Activated T-cell treated with anti-CD3 and anti-CD28 coated beads, Interleukin-2, amount 50 U/mL, for 72 hours (primary cell): Measurements from ENCODE around the gene VPS37C. TPM values are rescaled to one million over a fixed set of nuclear protein-coding genes. Genes with fewer than 3 reads are reported as not detected.
A peak's percentile ranks its signal among the peaks of the same experiment; 100 is the strongest.
"Not testable (repeated sequence)": the region's sequence is repeated elsewhere in the genome, so short reads cannot be mapped to it uniquely, and the experiment has no call there.

ENCODE experiments used
- ATAC-seq, 2 donors: fragments of 150-1000 bp; cut with Tn5 transposase; replicated peaks in 1 of 2; 2 replicates each; pipeline ENCODE4 v1.10.0; 2021; ENCODE audit warnings: moderate library complexity in 2 of 2, mild to moderate bottlenecking in 1 of 2
- DNase-seq, 2 donors: peaks; one replicate each; pipeline ENCODE4 v3.0.0; 2021 to 2022; ENCODE audit warnings: mixed read lengths in 1 of 2
- H3K27ac Mint-ChIP-seq: one replicate; pipeline ENCODE4 v1.8.0; 2022; ENCODE audit warnings: mild to moderate bottlenecking, moderate library complexity, mixed read lengths
- H3K27me3 Mint-ChIP-seq: one replicate; pipeline ENCODE4 v1.8.0; 2022; ENCODE audit warnings: low read depth, mixed read lengths
- H3K36me3 Mint-ChIP-seq, 2 donors: one replicate each; pipeline ENCODE4 v1.8.0; 2022; ENCODE audit warnings: mixed read lengths in 2 of 2, mild to moderate bottlenecking in 1 of 2; ENCODE audit not compliant: insufficient read depth in 2 of 2
- H3K4me1 Mint-ChIP-seq: one replicate; pipeline ENCODE4 v1.8.0; 2022; ENCODE audit warnings: low read depth, mixed read lengths
- H3K4me3 Mint-ChIP-seq, 2 donors: one replicate each; pipeline ENCODE4 v1.8.0; 2022; ENCODE audit warnings: mild to moderate bottlenecking in 2 of 2, mixed read lengths in 2 of 2, moderate library complexity in 2 of 2
- H3K9me3 Mint-ChIP-seq, 2 donors: one replicate each; pipeline ENCODE4 v1.8.0; 2022; ENCODE audit warnings: mixed read lengths in 2 of 2
- total RNA-seq, 2 donors: library from RNA; stranded (reverse); gene quantifications; one replicate each; pipeline ENCODE4 v1.2.3, GENCODE V29; 2022

The VPS37C gene
- total RNA-seq, 2 donors from 2014 or later: 13.0 to 14.9 TPM

DNA sequence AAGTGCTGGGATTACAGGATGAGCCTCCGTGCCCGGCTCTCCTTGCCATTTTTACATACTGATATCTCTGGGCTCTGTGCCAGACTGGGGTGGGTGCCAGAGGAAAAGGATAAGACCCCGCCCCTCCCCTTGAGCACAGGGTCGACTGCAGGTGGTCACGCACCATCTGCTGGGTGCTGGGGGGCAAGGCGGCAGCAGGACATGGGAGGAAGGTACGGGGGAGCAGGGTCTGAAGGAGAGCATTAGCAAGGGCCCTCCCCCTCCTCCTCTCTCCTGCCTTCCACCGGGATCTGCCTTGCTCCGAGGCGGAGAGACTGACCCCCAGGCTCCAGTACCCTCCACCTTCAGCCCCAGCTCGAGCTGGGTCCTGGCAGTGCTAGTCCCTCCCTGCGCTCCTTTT is 32.4 kb upstream of the VPS37C start:
- no peak for DNase-seq
- H3K9me3 Mint-ChIP-seq: no peaks in the 10 kb centered on the region
- no peak overlapping the region for H3K4me3 Mint-ChIP-seq
- no peak overlapping the region for H3K27ac Mint-ChIP-seq
- no peaks in the 10 kb centered on the region for H3K36me3 Mint-ChIP-seq
- H3K27me3 Mint-ChIP-seq: peaks cover 28% of the 10 kb centered on the region
- no peak for ATAC-seq
- no peaks in the 10 kb centered on the region for H3K4me1 Mint-ChIP-seq

DNA sequence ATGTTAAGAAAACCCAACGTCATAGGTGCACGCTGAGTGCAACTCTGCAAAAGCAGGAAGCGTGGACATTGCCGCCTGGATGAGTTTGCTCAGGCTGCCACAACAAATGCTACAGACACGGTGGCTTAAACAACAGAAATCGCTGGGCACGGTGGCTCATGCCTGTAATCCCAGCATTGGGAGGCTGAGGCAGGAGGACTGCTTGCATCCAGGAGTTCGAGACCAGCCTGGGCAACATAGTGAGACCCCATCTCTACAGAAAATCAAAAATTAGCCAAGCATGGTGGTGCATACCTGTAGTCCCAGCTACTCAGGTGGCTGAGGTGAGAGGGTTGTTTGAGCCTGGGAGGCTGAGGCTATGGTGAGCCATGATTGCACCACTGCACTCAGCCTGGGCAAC is 28.7 kb upstream of the VPS37C start:
- no peak for DNase-seq
- H3K27ac Mint-ChIP-seq: no peak overlapping the region
- H3K4me3 Mint-ChIP-seq: no peak overlapping the region
- no peak for ATAC-seq
- H3K27me3 Mint-ChIP-seq: peaks cover 18% of the 10 kb centered on the region
- no peaks in the 10 kb centered on the region for H3K9me3 Mint-ChIP-seq
- no peaks in the 10 kb centered on the region for H3K36me3 Mint-ChIP-seq
- peaks cover 6% of the 10 kb centered on the region for H3K4me1 Mint-ChIP-seq

DNA sequence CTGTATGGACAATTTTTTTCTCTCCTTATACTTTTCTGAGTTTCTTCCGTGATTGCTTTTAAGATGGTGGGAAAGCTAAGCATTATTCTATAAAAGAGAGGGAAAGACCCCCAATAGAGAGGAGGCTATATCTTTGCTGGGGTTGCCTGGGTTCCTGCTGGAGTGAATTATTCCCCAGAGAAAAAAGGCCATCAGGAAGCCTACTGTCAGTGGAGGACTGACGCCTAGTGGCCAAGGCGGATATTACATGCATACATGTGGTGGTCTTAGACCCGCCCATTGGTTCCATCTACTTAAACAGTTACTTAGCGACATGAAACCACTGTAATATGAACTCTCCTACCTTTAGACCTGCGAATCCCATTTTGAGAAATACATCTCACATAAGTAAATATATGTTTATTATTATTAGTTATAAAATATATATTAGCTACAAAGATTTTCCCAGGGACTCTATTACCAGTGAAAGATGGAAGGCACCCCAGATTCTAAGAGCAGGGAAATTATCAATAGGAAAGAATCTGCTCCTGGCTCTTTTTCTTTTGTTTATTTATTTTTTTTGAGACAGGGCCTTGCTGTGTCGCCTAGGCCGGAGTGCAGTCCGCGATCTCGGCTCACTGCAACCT is 26.4 kb upstream of the VPS37C start:
- Mint-ChIP-seq H3K9me3 (no peaks in the 10 kb centered on the region), H3K4me1 (peaks cover 6% of the 10 kb centered on the region), H3K27ac (peak overlapping the region; percentile 73), H3K36me3 (no peaks in the 10 kb centered on the region), H3K4me3 (no peak overlapping the region), H3K27me3 (peaks cover 14% of the 10 kb centered on the region)
- ATAC-seq (peak; percentile 75 to 79), DNase-seq (peak; percentile 81 to 82)

DNA sequence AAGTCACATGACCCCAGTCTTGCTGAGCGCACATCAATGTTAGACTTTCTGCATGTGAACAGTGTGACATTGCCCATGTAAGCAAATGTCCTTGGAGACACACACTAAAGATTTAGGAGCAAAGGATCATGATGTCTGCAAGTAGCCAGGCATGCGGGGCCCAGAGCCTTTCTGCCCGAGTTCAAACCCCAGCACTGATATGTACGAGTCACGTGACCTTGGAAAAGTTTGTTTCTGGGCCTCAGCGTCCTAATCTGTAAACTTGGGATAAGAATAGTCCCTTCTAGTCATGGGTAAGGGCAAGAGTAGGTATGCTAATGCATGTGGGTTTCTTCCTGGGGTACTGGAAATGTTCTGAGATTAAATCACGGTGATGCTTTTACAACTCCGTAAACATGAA is 25.3 kb upstream of the VPS37C start:
- DNase-seq (no peak), ATAC-seq (no peak)
- no peak overlapping the region for H3K4me3 Mint-ChIP-seq
- H3K27me3 Mint-ChIP-seq: peaks cover 11% of the 10 kb centered on the region
- no peak overlapping the region for H3K27ac Mint-ChIP-seq
- H3K36me3 Mint-ChIP-seq: no peaks in the 10 kb centered on the region
- H3K9me3 Mint-ChIP-seq: no peaks in the 10 kb centered on the region
- H3K4me1 Mint-ChIP-seq: peaks cover 6% of the 10 kb centered on the region

DNA sequence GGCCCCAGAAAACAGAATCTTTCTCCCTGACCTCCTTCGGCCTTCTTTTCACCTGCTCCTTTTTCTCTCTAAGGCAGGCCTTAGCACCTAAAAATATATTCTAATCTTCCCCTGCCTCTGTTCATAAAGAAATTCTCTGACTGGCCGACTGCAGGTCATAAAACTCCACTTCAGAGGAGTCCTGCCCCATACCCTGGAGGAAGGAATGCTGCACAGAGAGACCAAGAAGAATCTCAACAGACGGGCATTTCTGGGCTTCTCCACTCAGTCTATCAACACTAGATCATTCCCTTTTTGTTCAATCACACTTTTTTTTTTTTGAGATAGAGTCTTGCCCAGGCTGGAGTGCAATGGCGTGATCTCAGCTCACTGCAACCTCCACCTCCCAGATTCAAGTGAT is 22.4 kb upstream of the VPS37C start:
- H3K27ac Mint-ChIP-seq: no peak overlapping the region
- ATAC-seq (no peak), DNase-seq (no peak)
- no peaks in the 10 kb centered on the region for H3K9me3 Mint-ChIP-seq
- peaks cover 6% of the 10 kb centered on the region for H3K4me1 Mint-ChIP-seq
- no peak overlapping the region for H3K4me3 Mint-ChIP-seq
- H3K36me3 Mint-ChIP-seq: no peaks in the 10 kb centered on the region
- peaks cover 15% of the 10 kb centered on the region for H3K27me3 Mint-ChIP-seq

DNA sequence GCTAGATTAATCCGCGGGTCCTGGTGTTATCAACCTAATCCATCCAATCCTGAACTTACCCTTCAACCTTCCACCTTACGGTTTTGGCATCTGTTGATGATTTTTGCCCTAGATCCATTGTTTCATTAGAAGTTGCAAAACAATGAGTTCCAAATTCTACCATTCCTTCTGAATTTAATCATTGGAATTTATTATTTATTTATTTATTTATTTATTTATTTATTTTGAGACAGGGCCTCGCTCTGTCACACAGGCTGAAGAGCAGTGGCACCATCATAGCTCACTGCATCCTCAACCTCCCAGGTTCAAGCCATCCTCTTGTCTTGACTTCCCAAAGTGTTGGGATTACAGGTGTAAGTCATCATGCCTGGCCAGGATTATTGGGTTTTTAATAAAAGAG is 20.3 kb upstream of the VPS37C start:
- no peak for DNase-seq
- no peak for ATAC-seq
- no peaks in the 10 kb centered on the region for H3K36me3 Mint-ChIP-seq
- no peaks in the 10 kb centered on the region for H3K4me1 Mint-ChIP-seq
- H3K4me3 Mint-ChIP-seq: no peak overlapping the region
- no peaks in the 10 kb centered on the region for H3K9me3 Mint-ChIP-seq
- peaks cover 15% of the 10 kb centered on the region for H3K27me3 Mint-ChIP-seq
- no peak overlapping the region for H3K27ac Mint-ChIP-seq

DNA sequence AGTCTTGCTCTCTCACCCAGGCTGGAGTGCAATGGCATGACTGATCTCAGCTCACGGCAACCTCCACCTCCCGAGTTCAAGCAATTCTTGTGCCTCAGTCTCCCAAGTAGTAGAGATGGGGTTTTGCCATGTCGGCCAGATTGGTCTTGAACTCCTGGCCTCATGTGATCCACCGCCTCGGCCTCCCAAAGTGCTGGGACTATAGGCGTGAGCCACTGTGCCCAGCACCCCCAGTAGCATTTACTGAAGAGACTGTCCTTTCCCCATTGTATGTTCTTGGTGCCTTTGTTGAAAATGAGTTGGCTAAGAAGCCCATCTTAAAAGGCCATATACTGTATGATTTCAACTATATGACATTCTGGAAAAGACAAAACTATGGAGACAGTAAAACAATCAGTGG is 19.0 kb upstream of the VPS37C start:
- not testable (repeated sequence) for ATAC-seq, DNase-seq, H3K4me1 Mint-ChIP-seq, H3K27ac Mint-ChIP-seq, H3K4me3 Mint-ChIP-seq, H3K9me3 Mint-ChIP-seq, H3K36me3 Mint-ChIP-seq
- H3K27me3 Mint-ChIP-seq: peaks cover 15% of the 10 kb centered on the region

DNA sequence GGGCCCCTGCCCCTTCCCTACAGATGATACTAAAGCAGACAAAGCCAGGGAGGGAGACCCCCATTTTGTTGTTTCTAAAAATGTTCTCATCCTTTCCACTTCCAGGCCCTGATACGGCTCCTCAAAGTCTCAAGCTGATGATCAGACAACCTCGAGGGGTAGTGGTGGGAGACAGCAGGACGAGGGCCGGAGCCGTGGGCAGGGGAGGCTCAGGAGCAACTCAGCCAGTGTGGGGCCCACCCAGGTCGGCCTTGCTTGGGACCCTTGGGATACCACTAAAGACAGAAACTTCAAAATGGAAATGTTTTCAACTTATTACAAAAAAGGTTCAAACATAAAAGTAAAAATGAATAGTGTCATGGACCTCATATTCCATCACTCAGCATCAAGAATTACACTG is 15.2 kb upstream of the VPS37C start:
- Mint-ChIP-seq H3K27me3 (peaks cover 15% of the 10 kb centered on the region), H3K9me3 (peaks cover 8 to 9% of the 10 kb centered on the region in 2 donors), H3K4me3 (no peak overlapping the region), H3K4me1 (peaks cover 14% of the 10 kb centered on the region), H3K27ac (no peak overlapping the region), H3K36me3 (peaks cover 4 to 9% of the 10 kb centered on the region in 2 donors)
- DNase-seq (no peak), ATAC-seq (no peak)

DNA sequence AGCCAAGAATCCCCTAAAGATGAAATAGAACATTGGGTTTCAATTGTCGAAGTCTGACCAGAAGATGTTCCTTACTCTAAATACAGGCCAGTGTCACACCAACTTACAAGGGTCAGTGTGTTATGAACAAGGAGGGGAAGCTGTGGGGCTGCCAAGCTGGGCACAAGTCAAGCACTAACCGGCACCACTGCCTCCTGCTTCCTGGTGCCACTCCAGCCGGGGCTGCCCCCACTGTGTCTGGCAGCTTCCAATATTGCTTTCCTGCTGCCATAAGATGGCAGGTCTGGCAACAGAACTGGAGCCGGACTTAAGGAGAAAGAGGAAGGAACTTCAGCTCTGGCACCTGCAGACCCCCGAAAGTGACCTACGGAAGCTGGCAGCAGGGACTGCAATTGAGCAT is 13.7 kb upstream of the VPS37C start:
- no peak for ATAC-seq
- no peak overlapping the region for H3K4me3 Mint-ChIP-seq
- H3K27me3 Mint-ChIP-seq: peaks cover 6% of the 10 kb centered on the region
- peaks cover 4 to 9% of the 10 kb centered on the region in 2 donors for H3K36me3 Mint-ChIP-seq
- H3K27ac Mint-ChIP-seq: no peak overlapping the region
- H3K4me1 Mint-ChIP-seq: peaks cover 14% of the 10 kb centered on the region
- DNase-seq: no peak
- peaks cover 8 to 9% of the 10 kb centered on the region in 2 donors for H3K9me3 Mint-ChIP-seq

DNA sequence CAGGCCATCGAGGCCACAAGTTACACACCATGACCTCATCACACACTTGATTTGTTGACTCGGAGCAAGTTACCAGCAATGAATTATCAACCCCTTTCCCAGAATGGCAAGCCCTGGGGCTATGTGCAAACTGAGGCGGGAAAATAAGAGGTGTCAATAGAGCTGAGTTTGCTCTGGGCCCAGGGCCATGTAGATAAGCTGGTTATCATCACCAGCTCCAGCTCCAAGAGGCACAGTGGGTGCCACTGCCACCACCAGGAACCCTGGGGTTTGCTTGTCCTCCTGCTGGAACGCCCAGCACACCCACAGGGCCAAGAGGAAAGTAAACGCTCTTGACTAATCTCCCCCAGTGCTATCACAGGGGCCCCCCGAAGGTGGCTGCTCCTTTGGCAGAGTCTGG is 13.0 kb upstream of the VPS37C start:
- DNase-seq (no peak), ATAC-seq (no peak)
- Mint-ChIP-seq H3K9me3 (peaks cover 8 to 9% of the 10 kb centered on the region in 2 donors), H3K27me3 (peaks cover under 1% of the 10 kb centered on the region), H3K4me1 (peaks cover 14% of the 10 kb centered on the region), H3K36me3 (peaks cover 4 to 9% of the 10 kb centered on the region in 2 donors), H3K4me3 (no peak overlapping the region), H3K27ac (no peak overlapping the region)

DNA sequence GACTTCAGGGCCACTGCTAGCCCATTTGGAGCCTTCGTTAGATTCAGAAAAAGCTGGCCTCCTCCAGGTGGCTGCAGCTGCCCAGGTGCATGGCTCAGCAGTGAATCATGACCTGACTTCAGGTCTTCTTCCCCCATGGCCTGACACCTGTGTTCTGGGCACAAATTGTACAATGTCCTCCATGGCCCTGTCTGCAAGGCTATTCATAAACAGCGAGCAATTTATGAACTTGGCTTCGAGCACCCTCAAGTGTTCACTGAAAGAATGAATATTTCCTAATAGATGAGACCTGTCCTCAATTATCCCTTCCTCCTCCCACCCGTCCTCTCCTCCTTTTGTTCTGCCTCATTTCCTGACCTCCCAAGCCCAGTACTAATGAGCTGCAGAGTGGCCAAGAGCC is 12.2 kb upstream of the VPS37C start:
- ATAC-seq: no peak
- peaks cover 8 to 9% of the 10 kb centered on the region in 2 donors for H3K9me3 Mint-ChIP-seq
- H3K27ac Mint-ChIP-seq: no peak overlapping the region
- H3K4me1 Mint-ChIP-seq: peaks cover 14% of the 10 kb centered on the region
- H3K27me3 Mint-ChIP-seq: no peaks in the 10 kb centered on the region
- no peak for DNase-seq
- H3K4me3 Mint-ChIP-seq: no peak overlapping the region
- H3K36me3 Mint-ChIP-seq: peaks cover 4 to 9% of the 10 kb centered on the region in 2 donors

DNA sequence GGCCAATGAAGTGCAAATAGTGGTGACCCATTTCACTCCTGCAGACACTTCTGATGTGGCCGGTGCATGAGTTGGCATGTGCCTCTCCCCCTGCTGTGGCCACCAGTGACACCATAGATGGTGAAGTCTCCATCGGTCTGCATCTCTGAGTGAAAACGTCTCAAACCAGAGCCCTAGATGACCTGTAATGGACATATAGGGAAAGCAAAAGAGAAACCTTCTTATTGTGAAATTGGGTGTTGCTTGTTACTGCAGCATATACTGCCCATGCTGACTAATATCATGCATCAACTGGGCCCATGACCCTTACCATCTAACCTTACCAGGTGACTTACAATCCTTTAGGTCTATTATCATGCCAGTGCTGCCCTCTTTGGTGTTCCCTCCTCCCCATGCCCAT is 11.7 kb upstream of the VPS37C start:
- no peak overlapping the region for H3K27ac Mint-ChIP-seq
- peaks cover 8 to 9% of the 10 kb centered on the region in 2 donors for H3K9me3 Mint-ChIP-seq
- H3K27me3 Mint-ChIP-seq: no peaks in the 10 kb centered on the region
- no peak for ATAC-seq
- no peak overlapping the region for H3K4me3 Mint-ChIP-seq
- peaks cover 18% of the 10 kb centered on the region for H3K4me1 Mint-ChIP-seq
- H3K36me3 Mint-ChIP-seq: peaks cover 4 to 9% of the 10 kb centered on the region in 2 donors
- DNase-seq: no peak

DNA sequence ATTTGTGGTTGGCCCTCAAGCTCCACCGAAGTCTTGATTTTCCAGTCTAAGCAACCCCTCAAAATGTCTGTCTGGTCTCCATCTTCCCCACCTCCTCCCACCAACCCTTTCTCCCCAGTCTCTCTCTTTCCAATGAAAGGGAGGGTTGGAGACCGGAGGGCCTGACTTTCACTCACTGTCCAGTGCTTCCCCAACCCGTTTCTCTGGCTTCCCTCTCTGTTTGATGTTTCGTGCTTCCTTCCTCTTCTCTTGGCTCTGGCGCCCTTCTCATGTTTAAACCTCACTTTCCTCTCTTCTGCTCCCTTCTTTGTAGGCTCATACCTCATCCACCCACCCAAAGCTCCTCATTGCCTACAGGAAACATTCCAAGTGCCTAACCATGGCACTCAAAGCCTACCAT is 11.1 kb upstream of the VPS37C start:
- H3K4me3 Mint-ChIP-seq: no peak overlapping the region
- no peaks in the 10 kb centered on the region for H3K27me3 Mint-ChIP-seq
- ATAC-seq (no peak), DNase-seq (no peak)
- H3K4me1 Mint-ChIP-seq: peaks cover 23% of the 10 kb centered on the region
- no peak overlapping the region for H3K27ac Mint-ChIP-seq
- peaks cover 8 to 9% of the 10 kb centered on the region in 2 donors for H3K9me3 Mint-ChIP-seq
- H3K36me3 Mint-ChIP-seq: peaks cover 4 to 9% of the 10 kb centered on the region in 2 donors

DNA sequence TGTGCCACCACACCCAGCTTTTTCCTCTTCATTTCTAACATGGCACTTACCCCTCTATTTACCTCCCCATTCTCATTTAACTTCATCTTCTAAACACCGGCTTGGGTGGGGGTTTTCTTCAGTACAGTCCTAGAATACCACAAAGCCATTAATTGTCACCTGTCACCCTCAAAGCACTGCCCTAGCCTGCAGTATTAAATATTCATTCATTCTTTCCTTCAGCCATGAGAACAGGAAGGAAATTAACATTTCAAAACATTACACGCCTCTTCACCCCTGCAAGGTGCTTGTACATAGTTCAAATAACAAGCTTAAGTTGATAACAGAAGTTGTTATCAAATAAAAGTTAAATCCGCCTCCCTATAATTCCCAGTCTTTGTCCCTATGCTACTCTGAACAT is 10.7 kb upstream of the VPS37C start:
- Mint-ChIP-seq H3K4me1 (peaks cover 26% of the 10 kb centered on the region), H3K9me3 (peaks cover 8 to 9% of the 10 kb centered on the region in 2 donors), H3K4me3 (no peak overlapping the region), H3K36me3 (peaks cover 4 to 9% of the 10 kb centered on the region in 2 donors), H3K27ac (no peak overlapping the region), H3K27me3 (no peaks in the 10 kb centered on the region)
- DNase-seq: no peak
- ATAC-seq: no peak
